ENCODE results near the gene CNTNAP5.

Gene CNTNAP5

GRCh38 chr2:124683536-124684428 is 658.7 kb downstream of the CNTNAP5 start:
- TF ChIP-seq CTCF (IDR thresholded peaks at IDR 0.05; ENCODE audit: insufficient read depth, low read depth, low read length, missing control alignments): no peak
- DNase-seq (ENCODE audit: low read depth): no peak
- H3K4me3 ChIP-seq (ENCODE audit: low read depth, low read length): no peak overlapping the region

GRCh38 chr2:124689348-124689747 is 664.3 kb downstream of the CNTNAP5 start:
- TF ChIP-seq CTCF (IDR thresholded peaks at IDR 0.05; ENCODE audit: insufficient read depth, low read depth, low read length, missing control alignments): no peak
- no peak for DNase-seq (ENCODE audit: low read depth)
- no peak overlapping the region for H3K4me3 ChIP-seq (ENCODE audit: low read depth, low read length)

GRCh38 chr2:124692216-124692615 is 667.1 kb downstream of the CNTNAP5 start:
- H3K4me3 ChIP-seq (ENCODE audit: low read depth, low read length): no peak overlapping the region
- TF ChIP-seq CTCF (IDR thresholded peaks at IDR 0.05; ENCODE audit: insufficient read depth, low read depth, low read length, missing control alignments): no peak

GRCh38 chr2:124692707-124693106 is 667.6 kb downstream of the CNTNAP5 start:
- no peak for DNase-seq (ENCODE audit: low read depth)
- H3K4me3 ChIP-seq (ENCODE audit: low read depth, low read length): no peak overlapping the region
- TF ChIP-seq CTCF (IDR thresholded peaks at IDR 0.05; ENCODE audit: insufficient read depth, low read depth, low read length, missing control alignments): no peak

More at GRCh38 chr2:124692216-124692615, 667.1 kb downstream of the CNTNAP5 start:
- no peak for DNase-seq (ENCODE audit: low read depth)

- no peak for TF ChIP-seq CTCF (IDR thresholded peaks at IDR 0.05; ENCODE audit: insufficient read depth, low read depth, low read length, missing control alignments)
- H3K4me3 ChIP-seq (ENCODE audit: low read depth, low read length): no peak overlapping the region
- DNase-seq (ENCODE audit: low read depth): no peak
Measured at GRCh38 chr2:124693156-124693555, 668.1 kb downstream of the CNTNAP5 start.

GRCh38 chr2:124698979-124699565 is 674.0 kb downstream of the CNTNAP5 start:
- H3K4me3 ChIP-seq (ENCODE audit: low read depth, low read length): no peak overlapping the region
- TF ChIP-seq CTCF (IDR thresholded peaks at IDR 0.05; ENCODE audit: insufficient read depth, low read depth, low read length, missing control alignments): no peak
- DNase-seq (ENCODE audit: low read depth): no peak
